ENCODE data around the gene CPLANE2. TPM values are rescaled to one million over a fixed set of nuclear protein-coding genes. Genes with fewer than 3 reads are reported as not detected.

The CPLANE2 gene
- total and polyA plus RNA-seq, 2 of the 4 experiments (the other 2 are of a cell fraction): 3.2 to 5.8 TPM

DNA sequence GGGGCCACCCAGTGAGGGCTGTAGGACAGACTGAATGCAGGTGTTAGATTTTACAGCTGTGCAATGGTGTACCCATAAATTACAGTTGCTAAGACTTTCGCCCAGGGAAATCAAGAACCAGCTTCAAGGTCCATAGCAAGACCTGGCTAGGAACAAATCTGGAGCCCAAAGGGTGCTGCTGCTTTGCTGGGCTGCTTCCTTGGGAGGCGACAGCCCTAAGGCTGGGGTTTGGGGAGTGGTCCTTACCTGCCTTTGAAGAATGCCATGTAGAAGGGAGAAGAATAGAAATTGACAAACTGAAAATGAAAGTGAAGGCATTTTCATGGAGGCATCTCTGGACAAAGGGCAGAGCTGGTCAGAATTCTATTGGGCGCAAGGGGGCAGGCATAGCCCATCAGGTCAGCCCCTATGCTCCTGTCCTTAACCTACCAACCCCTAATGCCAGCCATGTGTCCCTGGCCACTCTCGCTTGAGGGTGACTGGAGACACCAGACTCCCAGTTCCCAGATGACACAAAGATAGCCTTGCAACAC, 16.9 kb downstream of the CPLANE2 start:
- no peak for ATAC-seq (ENCODE audit: low read depth)
- no CpG with 5 or more reads among the region's 4 CpGs for WGBS, 2 experiments (ENCODE audit: extremely low coverage in 2 of 2, insufficient read length in 1 of 2)
- intact Hi-C loops (cut with micrococcal nuclease): no loop called here

More for the DNA sequence above, 16.9 kb downstream of the CPLANE2 start:
- no peaks in the 10 kb centered on the region for H3K4me1 ChIP-seq (ENCODE audit: control insufficient read depth, insufficient read depth, low read length)
- H2AK9ac ChIP-seq (replicated peaks; ENCODE audit: low read depth, low read length, poor library complexity): peak overlapping the region; percentile 42
- dilution Hi-C loops (cut with HindIII; ENCODE audit: low sequenced_read_pairs, unreplicated experiment) (no loop called here), in situ Hi-C loops (cut with MboI; ENCODE audit: low sequenced_read_pairs) (no loop called here)
- H3K36me3 ChIP-seq (ENCODE audit: control insufficient read depth, insufficient read depth, low read length): no peaks in the 10 kb centered on the region
- peak overlapping the region; percentile 75 for H2AFZ ChIP-seq (replicated peaks; ENCODE audit: low read length, poor library complexity)
- no peaks in the 10 kb centered on the region for H3K9me3 ChIP-seq (ENCODE audit: control insufficient read depth, insufficient read depth, low read length)
- no peak overlapping the region for H2AK5ac ChIP-seq (ENCODE audit: low read depth, low read length)
- H4K5ac ChIP-seq (ENCODE audit: low read depth, low read length): peak overlapping the region; percentile 36; the same call in 1 of the 2 replicates
- no peaks in the 10 kb centered on the region for H4K20me1 ChIP-seq (ENCODE audit: insufficient read depth, low read length)
- no peak overlapping the region for H3K4me3 ChIP-seq (ENCODE audit: insufficient read depth, low read depth, low read length)
- H3K18ac ChIP-seq (ENCODE audit: low read depth, low read length): no peak overlapping the region
- no peak overlapping the region for H4K8ac ChIP-seq (ENCODE audit: low read depth in 2 of 2, low read length in 2 of 2)
- ChIA-PET CTCF (interaction anchor here (0.5 to 0.7 kb wide), 2 partner anchors 12 to 69 kb away, joined by 3 read pairs; no protein-coding TSS in a partner anchor), POLR2A (ENCODE audit: unreplicated experiment) (no interaction called here)
- H2BK20ac ChIP-seq (ENCODE audit: low read depth, low read length): no peak overlapping the region
- H3K9me1 ChIP-seq (ENCODE audit: insufficient read depth, low read length): 0 out of 2 replicates have a peak, but pooled peaks cover 5% of the 10 kb centered on the region
- TF ChIP-seq CHD1 (IDR thresholded peaks at IDR 0.05; ENCODE audit: low read depth, low read length) (no peak), MAFK (IDR thresholded peaks at IDR 0.05; ENCODE audit: low read depth, low read length) (no peak), MAZ (IDR thresholded peaks at IDR 0.05; ENCODE audit: borderline replicate concordance, low read depth, low read length) (no peak), BHLHE40 (IDR thresholded peaks at IDR 0.05; ENCODE audit: low read depth, low read length) (no peak), RAD21 (IDR thresholded peaks at IDR 0.05; ENCODE audit: low read length) (no peak), FOS (IDR thresholded peaks at IDR 0.05; ENCODE audit: low read depth, low read length) (no peak), RFX5 (IDR thresholded peaks at IDR 0.05; ENCODE audit: low read depth, low read length) (no peak), POLR2A (IDR thresholded peaks at IDR 0.05; ENCODE audit: low read depth, low read length) (no peak), MXI1 (IDR thresholded peaks at IDR 0.05; ENCODE audit: borderline replicate concordance, low read depth, low read length) (no peak), USF2 (IDR thresholded peaks at IDR 0.05; ENCODE audit: low read depth, low read length) (no peak), CTCF (conservative IDR thresholded peaks at IDR 0.05; ENCODE audit: low read depth, low read length) (no peak), SMC3 (IDR thresholded peaks at IDR 0.05; ENCODE audit: low read depth, low read length) (no peak), CEBPB (IDR thresholded peaks at IDR 0.05; ENCODE audit: low read depth, low read length) (no peak), NFE2L2 (IDR thresholded peaks at IDR 0.05; ENCODE audit: low read depth, low read length) (no peak), RCOR1 (IDR thresholded peaks at IDR 0.05; ENCODE audit: insufficient replicate concordance, low read length) (no peak)
- TF ChIP-seq, protein P1, sequence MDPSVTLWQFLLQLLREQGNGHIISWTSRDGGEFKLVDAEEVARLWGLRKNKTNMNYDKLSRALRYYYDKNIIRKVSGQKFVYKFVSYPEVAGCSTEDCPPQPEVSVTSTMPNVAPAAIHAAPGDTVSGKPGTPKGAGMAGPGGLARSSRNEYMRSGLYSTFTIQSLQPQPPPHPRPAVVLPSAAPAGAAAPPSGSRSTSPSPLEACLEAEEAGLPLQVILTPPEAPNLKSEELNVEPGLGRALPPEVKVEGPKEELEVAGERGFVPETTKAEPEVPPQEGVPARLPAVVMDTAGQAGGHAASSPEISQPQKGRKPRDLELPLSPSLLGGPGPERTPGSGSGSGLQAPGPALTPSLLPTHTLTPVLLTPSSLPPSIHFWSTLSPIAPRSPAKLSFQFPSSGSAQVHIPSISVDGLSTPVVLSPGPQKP (IDR thresholded peaks at IDR 0.05; ENCODE audit: borderline replicate concordance, low read depth, low read length): no peak
- no peak for DNase-seq
- peak overlapping the region; percentile 36; the same call in 1 of the 2 replicates for H3K4me2 ChIP-seq (ENCODE audit: low read depth, low read length)
- H3K56ac ChIP-seq (ENCODE audit: extremely low read depth, insufficient read depth, low read length): no peak overlapping the region
- H3K23ac ChIP-seq (ENCODE audit: low read depth, low read length): no peak overlapping the region
- H3K9ac ChIP-seq (ENCODE audit: low read depth, low read length): no peak overlapping the region
- H3K14ac ChIP-seq (replicated peaks; ENCODE audit: low read depth, low read length): no peak overlapping the region
- no peak overlapping the region for H2BK120ac ChIP-seq (ENCODE audit: low read depth, low read length)
- BruUV-seq (replicated peaks): no TSS peak
- peaks cover 4% of the 10 kb centered on the region; the same call in 1 of the 2 replicates for H3K27me3 ChIP-seq (ENCODE audit: control insufficient read depth, insufficient read depth, low read length)
- no peak overlapping the region for H3K4ac ChIP-seq (ENCODE audit: low read depth, low read length)
- H3K27ac ChIP-seq (ENCODE audit: insufficient read depth, low read length): no peak overlapping the region
- H3K79me1 ChIP-seq (ENCODE audit: low read depth in 1 of 2, low read length in 2 of 2): no peaks in the 10 kb centered on the region
- no peak overlapping the region for H2BK5ac ChIP-seq (ENCODE audit: low read depth, low read length, poor library complexity, severe bottlenecking)
- no peak overlapping the region for H4K91ac ChIP-seq (ENCODE audit: insufficient read depth, low read depth, low read length)
- H2BK15ac ChIP-seq (ENCODE audit: low read depth, low read length): no peak overlapping the region

Measured in IMR-90 (cell line).